Endothelial cell of umbilical vein (primary cell): ENCODE data around the gene MC1R. TPM values are rescaled to one million over a fixed set of nuclear protein-coding genes. Genes with fewer than 3 reads are reported as not detected.

Source experiments
- BruUV-seq: library from RNA; stranded (reverse); fragments of 400-500 nt; replicated peaks from 2 replicates; lab custom pipeline; 2021; lab: Mats Ljungman, UMichigan
- CTCF ChIA-PET: fragments of 300-600, 350-600 bp; sonication (Branson Sonifier 250); formaldehyde crosslinking; loops from one replicate; lab custom pipeline; 2021; ENCODE audit warnings: antibody characterized with exemption, inconsistent platforms; lab: Charles Lee
- POLR2A ChIA-PET: fragments of 300-600, 350-600 bp; sonication (Branson Sonifier 250); formaldehyde crosslinking; loops from one replicate; lab custom pipeline; 2021; ENCODE audit warnings: antibody characterized with exemption, inconsistent platforms; lab: Charles Lee
- DNase-seq: peaks from one replicate; pipeline ENCODE4 v3.0.0-alpha.2; 2011; ENCODE audit warnings: low read depth, low spot score
- FAIRE-seq: peaks from 2 replicates; lab custom pipeline; 2011; peaks lifted over from hg19 to GRCh38; lab: Jason Lieb, UNC
- H2AFZ ChIP-seq: 2 replicates; pipeline ENCODE4 v1.6.0; 2012; ENCODE audit warnings: low read depth, low read length, control low read depth, inconsistent platforms
- H3K27ac ChIP-seq: 2 replicates; pipeline ENCODE4 v1.5.1; 2011; ENCODE audit warnings: low read depth, mild to moderate bottlenecking, control low read depth, low read length, moderate library complexity; ENCODE audit not compliant: insufficient read depth
- H3K27me3 ChIP-seq, 2 experiments: 2 replicates each; pipeline versions ENCODE4 v1.6.0 to v1.6.1; 2011; ENCODE audit warnings: low read length in 2 of 2, mixed read lengths in 1 of 2; ENCODE audit not compliant: control insufficient read depth in 2 of 2, insufficient read depth in 2 of 2
- H3K36me3 ChIP-seq, 2 experiments: 2 replicates in 1 of 2; 3 replicates in 1 of 2; pipeline ENCODE4 v1.5.1; 2011; ENCODE audit warnings: low read length in 2 of 2, mild to moderate bottlenecking in 1 of 2, moderate library complexity in 1 of 2; ENCODE audit not compliant: control insufficient read depth in 2 of 2, insufficient read depth in 2 of 2; ENCODE audit errors: extremely low read depth in 1 of 2
- H3K4me1 ChIP-seq: 3 replicates; pipeline ENCODE4 v1.5.1; 2011; ENCODE audit warnings: mild to moderate bottlenecking, low read length; ENCODE audit not compliant: control insufficient read depth, insufficient read depth; ENCODE audit errors: extremely low read depth
- H3K4me2 ChIP-seq: 2 replicates; pipeline ENCODE4 v1.6.1; 2011; ENCODE audit warnings: low read length, control low read depth, mixed read lengths; ENCODE audit not compliant: insufficient read depth
- H3K4me3 ChIP-seq, 3 experiments: fragments of 200-600 bp in 1 of 3; sonication (generic), shearing (Covaris generic) in 1 of 3; replicated peaks in 1 of 3; 2 replicates each; pipeline ENCODE4 v1.5.1; 2011 to 2016; ENCODE audit warnings: control low read depth in 3 of 3, low read length in 3 of 3, mild to moderate bottlenecking in 2 of 3, inconsistent platforms in 1 of 3, low read depth in 1 of 3, moderate library complexity in 1 of 3; ENCODE audit not compliant: insufficient read depth in 1 of 3
- H3K79me2 ChIP-seq: 2 replicates; pipeline ENCODE4 v1.6.0; 2012; ENCODE audit warnings: low read length, inconsistent platforms; ENCODE audit not compliant: control insufficient read depth, insufficient read depth
- H3K9ac ChIP-seq: replicated peaks from 2 replicates; pipeline ENCODE3; 2011; ENCODE audit warnings: low read length, control low read depth; ENCODE audit not compliant: insufficient read depth; ENCODE audit errors: extremely low read depth
- H3K9me1 ChIP-seq: replicated peaks from 3 replicates; pipeline ENCODE4 v1.6.0; 2011; ENCODE audit warnings: mild to moderate bottlenecking, low read length; ENCODE audit not compliant: control insufficient read depth, insufficient read depth; ENCODE audit errors: extremely low read depth
- H3K9me3 ChIP-seq: replicated peaks from 2 replicates; pipeline ENCODE4 v1.5.1; 2012; ENCODE audit warnings: low read length, inconsistent platforms; ENCODE audit not compliant: control insufficient read depth, insufficient read depth
- H4K20me1 ChIP-seq: replicated peaks from 2 replicates; pipeline ENCODE3; 2011; ENCODE audit warnings: mild to moderate bottlenecking, low read length; ENCODE audit not compliant: control insufficient read depth, insufficient read depth; ENCODE audit errors: extremely low read depth
- EZH2 ChIP-seq: IDR thresholded peaks from 2 replicates; pipeline ENCODE4 v1.6.1; 2012; ENCODE audit warnings: borderline replicate concordance, low read depth, mild to moderate bottlenecking, moderate library complexity, low read length, inconsistent platforms; ENCODE audit not compliant: severe bottlenecking
- FOS ChIP-seq: IDR thresholded peaks from 2 replicates; pipeline ENCODE4 v1.6.1; 2011; ENCODE audit warnings: mild to moderate bottlenecking, low read length, moderate library complexity, borderline replicate concordance; ENCODE audit not compliant: insufficient read depth
- GATA2 ChIP-seq: IDR thresholded peaks from 2 replicates; pipeline ENCODE4 v1.7.0; 2011; ENCODE audit warnings: low read depth, mild to moderate bottlenecking, moderate library complexity, mixed read lengths, low read length; ENCODE audit not compliant: insufficient read length, insufficient read depth
- JUN ChIP-seq: IDR thresholded peaks from 2 replicates; pipeline ENCODE4 v1.6.1; 2011; ENCODE audit warnings: borderline replicate concordance, low read depth; ENCODE audit not compliant: insufficient read length, insufficient read depth
- MYC ChIP-seq: IDR thresholded peaks from one replicate; pipeline ENCODE4 v1.6.1; 2011; ENCODE audit warnings: mild to moderate bottlenecking, low read depth, low read length
- POLR2A ChIP-seq: IDR thresholded peaks from 2 replicates; pipeline ENCODE4 v1.6.1; 2012; ENCODE audit warnings: low read depth, mild to moderate bottlenecking, control low read depth, low read length
- POLR2AphosphoS5 ChIP-seq: IDR thresholded peaks from 2 replicates; pipeline ENCODE4 v1.6.1; 2012; ENCODE audit warnings: low read depth, mild to moderate bottlenecking, control low read depth, low read length, moderate library complexity; ENCODE audit not compliant: insufficient read depth
- dilution Hi-C: fragments of 300-500 bp; cut with MboI; formaldehyde crosslinking; loops from one replicate; pipeline ENCODE4 v1.15.0; 2019; ENCODE audit warnings: low sequenced_read_pairs; ENCODE audit not compliant: extremely low pct_ligation_motif_present
- intact Hi-C: fragments of 100-400 bp; cut with micrococcal nuclease; formaldehyde crosslinking; loops from one replicate; pipeline ENCODE4 v1.10.0; 2022
- polyA plus RNA-seq, 4 experiments: library from polyadenylated mRNA; depleted of rRNA in 3 of 4; stranded (reverse) in 3 of 4; unstranded in 1 of 4; fragments of >200 nt; gene quantifications; 2 replicates each; pipeline versions ENCODE4 v1.2.1 to v1.2.3, GENCODE V29; 2011 to 2012; ENCODE audit warnings: missing spikeins in 1 of 4
- total RNA-seq: library from RNA; stranded (reverse); gene quantifications from 2 replicates; pipeline ENCODE4 v1.2.3, GENCODE V29; 2021
- TF ChIP-seq, protein P1 (sequence below): IDR thresholded peaks from 2 replicates; pipeline ENCODE4 v1.6.1; 2011; ENCODE audit not compliant: insufficient read depth, insufficient read length
- TF ChIP-seq, protein P2 (sequence below), 2 donors: IDR thresholded peaks; 1 replicate in 1 of 2; 2 replicates in 1 of 2; pipeline ENCODE4 v1.5.1; 2011; ENCODE audit warnings: low read length in 2 of 2, mild to moderate bottlenecking in 2 of 2, moderate library complexity in 2 of 2, control low read depth in 1 of 2, inconsistent platforms in 1 of 2, low read depth in 1 of 2; ENCODE audit not compliant: insufficient read depth in 1 of 2; ENCODE audit errors: extremely low read depth in 1 of 2

MC1R gene
- total and polyA plus RNA-seq, 2 donors (not counting 3 experiments of a cell fraction or from before 2014, with no cell fraction given): 4.0 to 4.9 TPM

DNA sequence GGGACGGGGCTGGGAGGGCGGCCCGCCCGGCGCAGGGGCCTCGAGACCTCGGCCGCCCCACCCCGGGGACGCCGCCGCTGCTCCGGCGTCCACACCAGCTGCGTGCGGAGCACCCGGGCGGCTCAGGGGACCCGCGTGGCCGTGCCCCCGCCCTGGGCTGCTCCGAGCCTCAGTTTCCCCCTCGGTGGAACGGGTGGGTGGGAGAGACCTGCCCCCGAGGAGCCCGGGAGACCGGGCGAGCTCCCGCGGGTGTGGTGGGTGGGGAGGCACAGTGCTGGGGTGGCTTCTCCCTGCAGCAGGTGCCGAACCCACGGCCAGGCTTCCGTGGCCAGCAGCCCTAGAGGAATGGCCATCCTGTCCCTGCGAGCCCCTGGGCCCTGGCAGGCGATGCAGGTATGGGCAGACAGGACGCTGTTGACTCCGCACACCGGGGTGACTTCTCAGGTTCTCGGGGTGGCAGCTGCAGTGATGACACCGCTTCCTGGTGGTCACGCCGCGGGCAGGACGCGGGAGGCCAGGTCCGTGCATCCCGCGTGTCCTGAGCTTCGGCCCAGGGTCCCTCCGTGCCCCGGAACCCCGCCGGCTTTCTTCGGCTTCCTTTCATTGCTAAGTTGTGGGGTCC, 30.6 kb downstream of the MC1R start:
- DNase-seq: no peak
- Histone ChIP-seq H3K9me1 (no peaks in the 10 kb centered on the region), H3K79me2 (peaks cover 17% of the 10 kb centered on the region), H3K4me3 (peak overlapping the region; percentile 58 to 89 (median 73)), H3K9me3 (no peaks in the 10 kb centered on the region), H3K9ac (peak overlapping the region; percentile 46), H3K36me3 (peaks cover 0 to 2% of the 10 kb centered on the region in 2 experiments), H4K20me1 (no peaks in the 10 kb centered on the region), H3K27me3 (peaks cover 0 to 4% of the 10 kb centered on the region in 2 experiments), H3K27ac (no peak overlapping the region), H3K4me2 (peak overlapping the region; percentile 31), H2AFZ (peak overlapping the region; percentile 38), H3K4me1 (peaks cover 4% of the 10 kb centered on the region)
- FAIRE-seq: no peak
- TF ChIP-seq EZH2: no peak
- no peak for TF ChIP-seq MYC
- TF ChIP-seq, protein P1, sequence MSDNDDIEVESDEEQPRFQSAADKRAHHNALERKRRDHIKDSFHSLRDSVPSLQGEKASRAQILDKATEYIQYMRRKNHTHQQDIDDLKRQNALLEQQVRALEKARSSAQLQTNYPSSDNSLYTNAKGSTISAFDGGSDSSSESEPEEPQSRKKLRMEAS: no peak
- TF ChIP-seq JUN: no peak
- TF ChIP-seq GATA2: no peak
- TF ChIP-seq POLR2AphosphoS5: no peak
- TF ChIP-seq POLR2A: no peak
- TF ChIP-seq, protein P2, sequence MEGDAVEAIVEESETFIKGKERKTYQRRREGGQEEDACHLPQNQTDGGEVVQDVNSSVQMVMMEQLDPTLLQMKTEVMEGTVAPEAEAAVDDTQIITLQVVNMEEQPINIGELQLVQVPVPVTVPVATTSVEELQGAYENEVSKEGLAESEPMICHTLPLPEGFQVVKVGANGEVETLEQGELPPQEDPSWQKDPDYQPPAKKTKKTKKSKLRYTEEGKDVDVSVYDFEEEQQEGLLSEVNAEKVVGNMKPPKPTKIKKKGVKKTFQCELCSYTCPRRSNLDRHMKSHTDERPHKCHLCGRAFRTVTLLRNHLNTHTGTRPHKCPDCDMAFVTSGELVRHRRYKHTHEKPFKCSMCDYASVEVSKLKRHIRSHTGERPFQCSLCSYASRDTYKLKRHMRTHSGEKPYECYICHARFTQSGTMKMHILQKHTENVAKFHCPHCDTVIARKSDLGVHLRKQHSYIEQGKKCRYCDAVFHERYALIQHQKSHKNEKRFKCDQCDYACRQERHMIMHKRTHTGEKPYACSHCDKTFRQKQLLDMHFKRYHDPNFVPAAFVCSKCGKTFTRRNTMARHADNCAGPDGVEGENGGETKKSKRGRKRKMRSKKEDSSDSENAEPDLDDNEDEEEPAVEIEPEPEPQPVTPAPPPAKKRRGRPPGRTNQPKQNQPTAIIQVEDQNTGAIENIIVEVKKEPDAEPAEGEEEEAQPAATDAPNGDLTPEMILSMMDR (IDR thresholded peaks at IDR 0.05; ENCODE audit: extremely low read depth in 1 of 2, insufficient read depth in 1 of 2, low read depth in 1 of 2, low read length in 2 of 2): no peak
- TF ChIP-seq FOS: no peak
- ChIA-PET CTCF (interaction anchor here (1.0 to 1.3 kb wide), 3 partner anchors 30 to 70 kb away, joined by 3 read pairs; partner anchors contain the start of genes DBNDD1 and MC1R), POLR2A (interaction anchor here (0.6 kb wide), 1 partner anchor 22 kb away, joined by 6 read pairs; no protein-coding TSS in a partner anchor)
- dilution Hi-C loops: no loop called here
- intact Hi-C loops: loop anchor here (2.0 kb wide), 1 partner anchor 70 kb away; the partner anchor contains the start of gene DBNDD1
- no TSS peak for BruUV-seq
